Subcutaneous adipose tissue (tissue), 4 donors: ENCODE measurements around the gene RSU1. TPM values are rescaled to one million over a fixed set of nuclear protein-coding genes. Genes with fewer than 3 reads are reported as not detected.

Experiments used
- CTCF ChIP-seq: fragments of 450-650 bp; IDR thresholded peaks from one replicate; pipeline ENCODE4 v1.5.1; 2016; ENCODE audit warnings: low read depth, mild to moderate bottlenecking, control low read depth, antibody characterized with exemption, moderate library complexity
- total RNA-seq, 4 donors: library from RNA; depleted of rRNA; stranded (reverse); fragments of >200 nt; gene quantifications; one replicate each; pipeline ENCODE4 v1.1.0, GENCODE V29; 2016

The RSU1 gene
- total RNA-seq, 4 donors from 2014 or later, result 57.0 to 147 (median 99.7) TPM

GRCh38 chr10:16741540-16741939 is 75.7 kb downstream of the RSU1 start:
- no peak for TF ChIP-seq CTCF

- TF ChIP-seq CTCF, result no peak
Measured at GRCh38 chr10:16737420-16737819, 79.8 kb downstream of the RSU1 start.

GRCh38 chr10:16735671-16736070 is 81.6 kb downstream of the RSU1 start:
- TF ChIP-seq CTCF, result no peak

- no peak for TF ChIP-seq CTCF
Measured at GRCh38 chr10:16732376-16732775, 84.8 kb downstream of the RSU1 start.

- TF ChIP-seq CTCF, result no peak
Measured at GRCh38 chr10:16728266-16728665, 89.0 kb downstream of the RSU1 start.

- no peak for TF ChIP-seq CTCF
Measured at GRCh38 chr10:16727666-16728065, 89.6 kb downstream of the RSU1 start.

GRCh38 chr10:16724509-16724908 is 92.7 kb downstream of the RSU1 start:
- no peak for TF ChIP-seq CTCF
